ENCODE measurements around the gene UAP1L1. TPM values are rescaled to one million over a fixed set of nuclear protein-coding genes. Genes with fewer than 3 reads are reported as not detected.

Gene UAP1L1
- total and polyA plus RNA-seq, 8 donors: 5.2 to 14.4 (median 6.2) TPM

- no peak for ATAC-seq
- no peak overlapping the region for H3K27ac ChIP-seq
- no peaks in the 10 kb centered on the region for H3K36me3 ChIP-seq
- H3K4me3 ChIP-seq: no peak overlapping the region
- TF ChIP-seq CTCF (IDR thresholded peaks at IDR 0.05): no peak
- no peaks in the 10 kb centered on the region for H3K9me3 ChIP-seq
- intact Hi-C loops (cut with DNase I): no loop called here
- H3K27me3 ChIP-seq: no peaks in the 10 kb centered on the region
- peaks cover 0 to 12% (median 5%) of the 10 kb centered on the region in 3 donors for H3K4me1 ChIP-seq
- 94 to 95% methylated on average over 12 to 16 of the region's 16 CpGs for WGBS, 2 donors
- no peak for FAIRE-seq
- peak in 2 of 6 donors; percentile 49 to 78 for DNase-seq
These were observed 5.1 kb downstream of the UAP1L1 start for GRCh38 chr9:137082222-137082924.

GRCh38 chr9:137082925-137083290 lies 5.6 kb downstream of the UAP1L1 start:
- ATAC-seq (no peak), DNase-seq (no peak), FAIRE-seq (no peak)
- H3K4me3 ChIP-seq: no peak overlapping the region
- H3K27me3 ChIP-seq: no peaks in the 10 kb centered on the region
- H3K9me3 ChIP-seq: no peaks in the 10 kb centered on the region
- H3K27ac ChIP-seq: no peak overlapping the region
- intact Hi-C loops (cut with DNase I): no loop called here
- H3K4me1 ChIP-seq: peaks cover 0 to 12% (median 5%) of the 10 kb centered on the region in 3 donors
- 90 to 91% methylated on average over 7 to 8 of the region's 8 CpGs for WGBS, 2 donors
- TF ChIP-seq CTCF (IDR thresholded peaks at IDR 0.05): no peak
- no peaks in the 10 kb centered on the region for H3K36me3 ChIP-seq

GRCh38 chr9:137083394-137084004 lies 6.2 kb downstream of the UAP1L1 start:
- Histone ChIP-seq H3K4me3 (no peak overlapping the region), H3K4me1 (peaks cover 0 to 7% (median 5%) of the 10 kb centered on the region in 3 donors), H3K27me3 (no peaks in the 10 kb centered on the region), H3K27ac (peak overlapping the region in 1 of 4 donors; percentile 8), H3K36me3 (no peaks in the 10 kb centered on the region), H3K9me3 (no peaks in the 10 kb centered on the region)
- WGBS, 2 donors: 79 to 81% methylated on average over 11 to 12 of the region's 12 CpGs
- FAIRE-seq: no peak
- ATAC-seq: no peak
- DNase-seq: peak in 1 of 6 donors; percentile 29
- no peak for TF ChIP-seq CTCF (IDR thresholded peaks at IDR 0.05)
- intact Hi-C loops (cut with DNase I): no loop called here

- peaks cover 0 to 5% (median 5%) of the 10 kb centered on the region in 3 donors for H3K4me1 ChIP-seq
- H3K36me3 ChIP-seq: no peaks in the 10 kb centered on the region
- no peaks in the 10 kb centered on the region for H3K27me3 ChIP-seq
- peak in 1 of 6 donors; percentile 39 for DNase-seq
- WGBS, 2 donors: 69 to 76% methylated on average over 9 of the region's 9 CpGs
- H3K9me3 ChIP-seq: no peaks in the 10 kb centered on the region
- no peak overlapping the region for H3K4me3 ChIP-seq
- intact Hi-C loops (cut with DNase I): no loop called here
- no peak for ATAC-seq
- no peak overlapping the region for H3K27ac ChIP-seq
- TF ChIP-seq CTCF (IDR thresholded peaks at IDR 0.05): no peak
- FAIRE-seq: no peak
These were observed 7.2 kb downstream of the UAP1L1 start for GRCh38 chr9:137084526-137084925.

Data from pancreas (tissue), 10 donors.